Loucy (cell line): ENCODE data around the gene TWF1.

Experiments
- H2AFZ ChIP-seq: fragments of 200-600 bp; sonication (generic); 2 replicates; pipeline ENCODE4 v1.6.0; 2016; ENCODE audit warnings: antibody characterized with exemption, mild to moderate bottlenecking, low read length, moderate library complexity
- H3F3A ChIP-seq: fragments of 200-600 bp; 2 replicates; pipeline ENCODE4 v1.6.0; 2016; ENCODE audit warnings: antibody characterized with exemption, low read depth, mild to moderate bottlenecking
- H3K27me3 ChIP-seq: fragments of 200-600 bp; sonication (generic); 2 replicates; pipeline ENCODE4 v1.6.1; 2014; ENCODE audit warnings: low read length, mild to moderate bottlenecking; ENCODE audit not compliant: insufficient read depth, poor library complexity, severe bottlenecking
- H3K36me3 ChIP-seq: fragments of 200-600 bp; sonication (generic); 2 replicates; pipeline ENCODE4 v1.6.1; 2016; ENCODE audit warnings: low read length; ENCODE audit not compliant: insufficient read depth
- H3K4me1 ChIP-seq: fragments of 200-600 bp; sonication (generic); 2 replicates; pipeline ENCODE4 v1.5.1; 2014; ENCODE audit warnings: low read length, mild to moderate bottlenecking; ENCODE audit not compliant: insufficient read depth, poor library complexity, severe bottlenecking
- H3K4me2 ChIP-seq: fragments of 200-600 bp; sonication (generic); 2 replicates; pipeline ENCODE4 v1.6.0; 2014; ENCODE audit warnings: antibody characterized with exemption, low read length, low read depth, mild to moderate bottlenecking; ENCODE audit not compliant: poor library complexity, severe bottlenecking
- H3K4me3 ChIP-seq: fragments of 200-600 bp; sonication (generic); 2 replicates; pipeline ENCODE4 v1.5.1; 2014; ENCODE audit warnings: low read length, mild to moderate bottlenecking, mixed read lengths; ENCODE audit not compliant: poor library complexity, severe bottlenecking
- H3K79me2 ChIP-seq: fragments of 200-600 bp; sonication (generic); 2 replicates; pipeline ENCODE4 v1.6.1; 2014; ENCODE audit warnings: low read length; ENCODE audit not compliant: insufficient read depth
- H3K9ac ChIP-seq: fragments of 200-600 bp; sonication (generic); 2 replicates; pipeline ENCODE4 v1.6.0; 2014; ENCODE audit warnings: mild to moderate bottlenecking, low read depth, low read length, moderate library complexity; ENCODE audit not compliant: poor library complexity, severe bottlenecking
- H3K9me2 ChIP-seq: fragments of 200-600 bp; sonication (generic); replicated peaks from 2 replicates; pipeline ENCODE4 v1.6.1; 2016; ENCODE audit warnings: low read depth, low read length, mixed read lengths
- H3K9me3 ChIP-seq: fragments of 200-600 bp; sonication (generic); 2 replicates; pipeline ENCODE4 v1.6.1; 2014; ENCODE audit warnings: mild to moderate bottlenecking, antibody characterized with exemption, low read length, low read depth; ENCODE audit not compliant: insufficient read depth
- H4K20me1 ChIP-seq: fragments of 200-600 bp; sonication (generic); 2 replicates; pipeline ENCODE4 v1.6.0; 2014; ENCODE audit warnings: antibody characterized with exemption, low read length, mild to moderate bottlenecking; ENCODE audit not compliant: insufficient read depth, poor library complexity, severe bottlenecking
- EZH2phosphoT487 ChIP-seq: fragments of 200-600 bp; IDR thresholded peaks from 2 replicates; pipeline ENCODE4 v1.6.1; 2018; ENCODE audit warnings: antibody characterized with exemption, mild to moderate bottlenecking, moderate library complexity, borderline replicate concordance
- TF ChIP-seq, protein P1 (sequence below): fragments of 200-600 bp; sonication (generic); conservative IDR thresholded peaks from 2 replicates; pipeline ENCODE4 v1.5.1; 2014; ENCODE audit warnings: mild to moderate bottlenecking, antibody characterized with exemption, low read length

Gene TWF1

GRCh38 chr12:43749016-43749415, 57.1 kb downstream of the TWF1 start:
- no peak overlapping the region for H2AFZ ChIP-seq
- TF ChIP-seq, protein P1, sequence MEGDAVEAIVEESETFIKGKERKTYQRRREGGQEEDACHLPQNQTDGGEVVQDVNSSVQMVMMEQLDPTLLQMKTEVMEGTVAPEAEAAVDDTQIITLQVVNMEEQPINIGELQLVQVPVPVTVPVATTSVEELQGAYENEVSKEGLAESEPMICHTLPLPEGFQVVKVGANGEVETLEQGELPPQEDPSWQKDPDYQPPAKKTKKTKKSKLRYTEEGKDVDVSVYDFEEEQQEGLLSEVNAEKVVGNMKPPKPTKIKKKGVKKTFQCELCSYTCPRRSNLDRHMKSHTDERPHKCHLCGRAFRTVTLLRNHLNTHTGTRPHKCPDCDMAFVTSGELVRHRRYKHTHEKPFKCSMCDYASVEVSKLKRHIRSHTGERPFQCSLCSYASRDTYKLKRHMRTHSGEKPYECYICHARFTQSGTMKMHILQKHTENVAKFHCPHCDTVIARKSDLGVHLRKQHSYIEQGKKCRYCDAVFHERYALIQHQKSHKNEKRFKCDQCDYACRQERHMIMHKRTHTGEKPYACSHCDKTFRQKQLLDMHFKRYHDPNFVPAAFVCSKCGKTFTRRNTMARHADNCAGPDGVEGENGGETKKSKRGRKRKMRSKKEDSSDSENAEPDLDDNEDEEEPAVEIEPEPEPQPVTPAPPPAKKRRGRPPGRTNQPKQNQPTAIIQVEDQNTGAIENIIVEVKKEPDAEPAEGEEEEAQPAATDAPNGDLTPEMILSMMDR, result no peak
- no peak for TF ChIP-seq EZH2phosphoT487
- no peaks in the 10 kb centered on the region for H3K9me2 ChIP-seq
- H3K4me3 ChIP-seq, result no peak overlapping the region
- no peak overlapping the region for H3K9ac ChIP-seq
- peaks cover 18% of the 10 kb centered on the region for H3K4me1 ChIP-seq
- H3F3A ChIP-seq, result peaks cover 3% of the 10 kb centered on the region; the same call in 1 of the 2 replicates
- H3K9me3 ChIP-seq, result peaks cover 6% of the 10 kb centered on the region; the same call in 1 of the 2 replicates
- H3K4me2 ChIP-seq, result no peak overlapping the region
- H3K79me2 ChIP-seq, result no peaks in the 10 kb centered on the region
- H3K27me3 ChIP-seq, result no peaks in the 10 kb centered on the region
- no peaks in the 10 kb centered on the region for H4K20me1 ChIP-seq
- H3K36me3 ChIP-seq, result peaks cover 6% of the 10 kb centered on the region; the same call in 1 of the 2 replicates

GRCh38 chr12:43744826-43745225, 61.3 kb downstream of the TWF1 start:
- Histone ChIP-seq H3K9ac (no peak overlapping the region), H3K36me3 (peaks cover 9% of the 10 kb centered on the region; the same call in 1 of the 2 replicates), H3K9me2 (no peaks in the 10 kb centered on the region), H3K4me2 (no peak overlapping the region), H4K20me1 (no peaks in the 10 kb centered on the region), H3K27me3 (no peaks in the 10 kb centered on the region), H3K79me2 (no peaks in the 10 kb centered on the region), H3K4me3 (no peak overlapping the region), H3F3A (no peaks in the 10 kb centered on the region), H3K9me3 (no peaks in the 10 kb centered on the region), H2AFZ (no peak overlapping the region), H3K4me1 (no peaks in the 10 kb centered on the region)
- TF ChIP-seq, protein P1, result no peak
- TF ChIP-seq EZH2phosphoT487, result no peak
